GM18519 (cell line): ENCODE data around the gene IRAK3.
A peak's percentile ranks its signal among the peaks of the same experiment; 100 is the strongest.
"Not testable (repeated sequence)": the region's sequence is repeated elsewhere in the genome, so short reads cannot be mapped to it uniquely, and the experiment has no call there.

Experiments used
- ATAC-seq: cut with Tn5 transposase; IDR thresholded peaks from one replicate; pipeline ENCODE4 v1.9.1; 2021; ENCODE audit warnings: mild to moderate bottlenecking, moderate library complexity; ENCODE audit not compliant: unreplicated experiment, low FRiP score

IRAK3 gene

DNA sequence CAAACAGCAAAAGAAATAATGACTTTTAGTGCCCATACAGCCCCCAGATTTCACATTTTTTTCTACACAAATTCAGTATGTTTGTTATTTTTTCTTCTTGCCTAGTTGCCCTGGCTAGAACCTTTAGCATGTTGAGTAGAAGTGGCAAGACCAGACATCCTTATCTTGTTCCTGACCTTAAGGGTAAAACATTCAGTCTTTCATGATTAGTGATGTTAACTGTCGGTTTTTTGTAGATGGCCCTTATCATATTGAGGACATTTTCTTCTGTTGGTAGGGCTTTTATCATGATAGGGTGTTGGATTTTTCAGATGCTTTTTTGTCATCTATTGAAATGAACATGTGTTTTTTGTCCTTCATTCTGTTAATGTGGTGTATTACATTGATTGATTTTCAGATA lies 17.1 kb downstream of the IRAK3 start:
- ATAC-seq: no peak

DNA sequence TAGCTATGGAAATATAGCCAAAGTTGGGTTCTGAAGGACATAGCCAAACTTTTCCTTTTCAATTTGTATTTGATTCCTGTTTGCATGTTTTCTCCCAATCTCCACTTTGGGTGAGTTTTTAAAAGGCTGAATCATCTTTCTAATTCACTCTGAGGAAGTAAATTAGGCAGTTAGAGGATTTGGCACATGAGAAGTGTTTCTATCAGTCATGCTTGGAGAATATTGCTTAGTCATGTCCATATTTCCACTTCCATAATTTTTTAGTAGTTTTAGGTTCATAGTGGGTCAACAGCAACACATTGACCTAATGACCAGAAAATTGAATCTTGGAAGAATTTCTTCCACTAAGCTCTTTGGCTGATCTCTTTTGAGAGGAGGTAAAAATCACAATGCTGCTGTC lies 21.8 kb downstream of the IRAK3 start:
- no peak for ATAC-seq

DNA sequence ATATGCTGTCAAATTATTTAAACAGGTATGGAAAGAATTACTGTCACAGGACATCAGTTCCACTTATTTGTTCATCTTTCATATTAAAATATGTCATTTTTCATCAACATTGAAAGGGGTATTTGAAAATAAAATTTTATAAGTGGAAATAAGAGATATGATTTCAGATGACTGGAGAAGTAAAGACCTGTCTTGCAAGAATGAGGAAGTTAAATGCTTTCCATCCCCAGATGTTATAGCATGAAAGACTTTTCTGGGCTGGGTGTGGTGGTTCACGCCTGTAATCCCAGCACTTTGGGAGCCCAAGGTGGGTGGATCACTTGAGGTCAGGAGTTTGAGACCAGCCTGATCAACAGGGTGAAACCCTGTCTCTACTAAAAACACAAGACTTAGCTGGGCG lies 22.6 kb downstream of the IRAK3 start:
- ATAC-seq: not testable (repeated sequence)

DNA sequence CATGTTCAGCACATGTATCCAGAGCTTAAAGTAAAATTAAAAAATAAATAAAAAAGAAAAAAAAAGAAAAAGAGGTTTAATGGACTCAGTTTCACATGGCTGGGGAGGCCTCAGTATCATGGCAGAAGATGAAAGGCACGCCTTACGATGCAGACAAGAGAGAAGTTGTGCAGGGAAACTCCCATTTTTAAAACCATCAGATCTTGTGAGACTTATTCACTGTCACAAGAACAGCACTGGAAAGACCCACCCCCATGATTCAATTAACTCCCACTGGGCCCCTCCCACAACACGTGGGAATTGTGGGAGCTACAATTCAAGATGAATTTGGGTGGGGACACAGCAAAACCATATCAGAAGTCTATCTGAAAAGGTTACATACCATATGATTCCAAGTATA lies 24.0 kb downstream of the IRAK3 start:
- not testable (repeated sequence) for ATAC-seq

DNA sequence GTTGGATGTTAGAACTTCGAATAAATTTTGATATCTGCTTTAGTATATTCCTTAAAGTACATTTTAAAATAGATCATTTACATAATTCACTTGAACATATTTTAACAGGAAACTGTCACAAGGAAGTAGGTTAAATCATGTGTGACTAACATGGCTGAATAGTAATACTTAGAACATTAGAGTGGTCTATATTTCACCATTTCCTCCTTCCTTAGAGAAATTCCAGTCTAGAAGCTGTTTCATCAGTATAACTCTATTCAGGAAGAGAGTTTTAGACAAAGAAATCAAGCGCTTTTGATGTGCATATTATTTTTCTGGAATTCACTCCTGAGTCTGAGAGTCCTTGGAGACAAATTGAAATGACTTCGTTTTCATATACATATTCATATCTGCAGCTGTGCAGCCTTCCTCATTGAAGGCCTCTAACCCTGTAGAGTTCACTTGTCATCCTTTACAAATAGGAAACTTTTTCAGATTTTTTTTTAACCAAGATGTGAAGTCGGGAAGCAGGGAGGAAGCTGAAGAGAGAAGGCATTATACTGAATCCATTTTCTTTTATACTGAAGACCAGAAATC lies 28.4 kb downstream of the IRAK3 start:
- no peak for ATAC-seq

DNA sequence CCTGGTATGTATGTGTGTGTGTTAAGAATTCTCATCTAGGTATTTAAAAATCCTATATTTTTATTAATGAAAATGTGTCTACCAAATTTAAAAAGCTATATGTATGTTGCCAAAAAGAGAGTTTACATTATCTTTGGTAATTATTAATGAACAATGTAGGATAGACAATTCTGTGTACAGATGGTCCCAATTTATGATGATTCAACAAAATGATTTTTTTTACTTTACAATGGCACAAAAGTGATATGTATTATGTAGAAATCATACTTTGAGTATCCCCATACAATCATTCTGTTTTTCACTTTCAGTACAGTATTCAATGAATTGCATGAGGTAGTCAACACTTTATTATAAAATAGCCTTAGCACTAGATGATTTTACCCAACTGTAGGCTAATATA lies 39.4 kb downstream of the IRAK3 start:
- ATAC-seq: no peak

DNA sequence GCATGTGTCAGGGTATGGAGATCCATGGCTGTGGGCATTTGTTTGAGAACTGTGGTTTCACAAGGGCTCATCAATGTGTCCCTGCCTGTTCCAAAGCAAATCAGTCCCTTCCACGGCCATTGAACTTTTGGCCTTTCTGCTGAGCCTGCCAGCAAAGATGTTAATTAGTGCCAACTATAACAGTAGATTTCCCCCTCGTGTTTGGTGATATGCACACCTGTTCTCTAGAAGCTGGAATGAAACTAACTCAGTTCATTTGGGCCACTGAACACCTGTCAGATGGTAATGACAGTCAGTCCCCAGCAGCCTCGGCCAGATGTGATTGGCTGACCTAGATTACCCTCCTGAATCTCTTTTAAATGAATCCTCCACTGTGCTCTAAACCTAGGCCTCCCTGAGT lies 43.2 kb downstream of the IRAK3 start:
- ATAC-seq: no peak

DNA sequence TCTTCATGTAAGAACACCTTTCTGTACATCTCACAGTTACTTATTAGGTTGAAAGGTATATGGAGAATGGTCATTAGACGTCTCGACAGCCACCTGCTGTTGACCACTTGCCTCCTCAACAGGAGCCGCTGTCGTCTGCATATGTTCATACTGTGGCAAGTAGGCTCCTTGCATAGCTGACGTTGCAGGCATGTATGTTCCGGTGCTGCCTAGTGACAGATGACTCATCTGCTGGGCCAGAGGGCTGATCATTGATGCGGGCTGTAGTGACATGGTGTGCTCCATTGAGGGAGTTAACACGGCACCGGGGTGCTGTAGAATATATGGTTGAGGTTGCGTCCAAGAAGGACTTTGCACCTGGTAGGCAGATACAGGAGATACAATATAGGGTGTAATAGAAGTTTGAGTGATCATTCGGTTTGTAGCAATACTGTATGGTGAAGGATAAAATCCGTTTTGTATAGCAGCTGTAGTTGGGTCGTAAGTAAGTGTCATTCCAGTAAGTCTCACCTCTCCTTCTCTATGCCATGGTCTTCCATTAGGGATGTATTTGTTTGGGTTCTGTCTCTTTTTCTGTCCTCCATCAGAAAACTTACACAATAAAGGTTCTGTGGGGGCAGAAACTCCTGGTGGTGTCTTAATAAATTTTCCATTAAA lies 45.2 kb downstream of the IRAK3 start:
- peak; percentile 86 for ATAC-seq

DNA sequence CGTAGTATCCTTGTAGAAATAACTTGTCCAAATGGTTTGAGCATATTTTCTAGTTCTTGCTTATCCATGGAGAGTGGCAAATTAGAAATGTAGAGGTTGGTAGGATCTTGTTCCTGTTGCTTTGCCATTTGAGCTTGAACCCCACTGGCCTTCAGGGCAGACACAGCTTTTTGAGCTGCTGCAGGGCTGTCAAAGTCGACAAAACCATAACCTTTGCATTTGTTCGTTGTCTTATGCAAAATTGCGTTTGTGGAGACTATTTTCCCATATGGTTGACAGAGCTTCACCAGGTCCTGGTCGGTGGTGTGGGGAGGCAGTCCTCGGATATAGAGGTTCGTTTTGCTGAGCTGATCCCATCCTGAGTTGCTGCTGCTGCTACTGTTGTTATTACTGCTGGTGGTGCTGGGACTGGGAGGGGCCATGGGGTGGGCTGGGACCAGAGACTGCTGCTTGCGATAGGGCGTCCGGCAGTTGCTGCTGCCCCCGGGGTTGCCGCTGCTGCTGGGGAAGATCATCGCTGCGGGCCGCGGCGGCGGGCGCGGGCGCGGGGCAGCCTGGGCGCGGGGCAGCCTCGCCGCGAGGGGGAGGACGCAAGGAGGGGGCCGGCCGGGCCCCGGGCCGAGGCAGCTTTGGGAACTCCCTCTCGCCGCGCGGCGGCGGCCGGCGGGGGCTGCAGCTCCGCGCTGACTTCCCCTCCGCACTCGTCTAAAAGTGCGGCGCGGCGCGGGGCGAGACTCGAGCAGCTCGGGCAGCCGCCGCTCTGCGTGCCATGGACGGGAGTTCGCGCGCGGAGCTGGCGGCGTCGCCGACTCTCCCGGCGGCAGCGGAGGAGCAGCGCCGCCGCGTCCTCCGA lies 46.0 kb downstream of the IRAK3 start:
- peak; percentile 26 for ATAC-seq

DNA sequence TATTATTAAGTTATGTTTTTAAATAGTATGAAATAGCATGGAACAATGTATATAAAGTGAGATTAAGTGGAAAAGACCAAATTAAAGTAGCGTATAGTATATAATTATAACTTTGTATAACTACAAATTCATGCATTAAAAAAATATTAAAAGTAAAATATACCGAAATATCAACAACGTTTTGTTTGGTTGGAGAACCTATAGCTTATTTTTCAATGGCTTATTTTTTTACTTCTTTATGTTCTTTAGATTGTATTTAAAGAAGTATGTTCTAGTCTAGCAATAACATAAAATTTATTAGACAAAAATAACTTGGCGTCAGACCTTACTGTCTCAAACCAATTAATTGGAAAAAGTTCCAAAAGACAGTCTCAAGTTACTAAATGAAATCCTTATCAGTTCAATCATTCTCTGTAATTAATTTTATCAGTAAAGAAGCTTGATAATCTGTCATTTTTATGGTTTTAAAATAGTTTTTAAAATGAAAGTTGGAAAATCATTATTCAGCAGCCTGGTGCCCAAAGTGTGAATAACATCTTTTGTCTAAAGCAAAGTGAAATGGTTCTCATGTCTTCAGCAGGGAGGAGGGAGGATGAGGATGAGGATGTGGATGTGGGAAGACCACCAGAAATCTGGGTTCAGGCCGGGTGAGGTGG lies 46.7 kb downstream of the IRAK3 start:
- no peak for ATAC-seq

DNA sequence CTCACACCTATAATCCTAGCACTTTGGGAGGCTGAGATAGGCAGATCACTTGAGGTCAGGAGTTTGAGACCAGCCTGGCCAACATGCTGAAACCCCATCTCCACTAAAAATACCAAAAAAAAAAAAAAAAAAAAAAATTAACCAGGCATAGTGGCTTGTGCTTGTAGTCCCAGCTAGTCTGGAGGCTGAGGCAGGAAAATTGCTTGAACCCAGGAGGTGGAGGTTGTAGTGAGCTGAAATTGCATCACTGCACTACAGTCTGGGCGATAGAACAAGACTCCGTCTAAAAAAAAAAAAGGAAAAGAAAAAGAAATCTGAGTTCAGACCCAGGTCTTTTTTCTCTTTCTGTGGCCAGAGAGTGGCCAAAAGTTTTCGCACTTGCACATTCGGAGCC lies 47.3 kb downstream of the IRAK3 start:
- not testable (repeated sequence) for ATAC-seq

DNA sequence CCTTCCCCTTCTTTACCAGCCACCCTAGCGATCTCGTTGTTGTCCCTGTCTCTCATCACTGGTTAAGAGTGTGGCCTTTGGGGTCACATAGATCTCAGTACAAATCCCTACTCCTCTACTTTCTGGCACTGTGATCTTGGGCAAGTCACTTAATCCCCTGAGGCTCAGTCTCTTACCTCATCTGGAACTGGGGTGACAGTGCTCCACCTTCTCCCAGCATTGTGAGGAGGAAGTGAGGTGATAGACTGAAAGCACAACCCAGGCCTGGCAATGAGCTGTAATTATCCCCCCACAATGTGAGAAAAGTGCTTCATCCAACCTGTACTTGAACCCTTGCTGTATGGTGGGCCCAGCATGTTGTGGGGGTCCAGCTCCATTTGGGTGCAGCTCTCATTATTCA lies 48.0 kb downstream of the IRAK3 start:
- no peak for ATAC-seq

DNA sequence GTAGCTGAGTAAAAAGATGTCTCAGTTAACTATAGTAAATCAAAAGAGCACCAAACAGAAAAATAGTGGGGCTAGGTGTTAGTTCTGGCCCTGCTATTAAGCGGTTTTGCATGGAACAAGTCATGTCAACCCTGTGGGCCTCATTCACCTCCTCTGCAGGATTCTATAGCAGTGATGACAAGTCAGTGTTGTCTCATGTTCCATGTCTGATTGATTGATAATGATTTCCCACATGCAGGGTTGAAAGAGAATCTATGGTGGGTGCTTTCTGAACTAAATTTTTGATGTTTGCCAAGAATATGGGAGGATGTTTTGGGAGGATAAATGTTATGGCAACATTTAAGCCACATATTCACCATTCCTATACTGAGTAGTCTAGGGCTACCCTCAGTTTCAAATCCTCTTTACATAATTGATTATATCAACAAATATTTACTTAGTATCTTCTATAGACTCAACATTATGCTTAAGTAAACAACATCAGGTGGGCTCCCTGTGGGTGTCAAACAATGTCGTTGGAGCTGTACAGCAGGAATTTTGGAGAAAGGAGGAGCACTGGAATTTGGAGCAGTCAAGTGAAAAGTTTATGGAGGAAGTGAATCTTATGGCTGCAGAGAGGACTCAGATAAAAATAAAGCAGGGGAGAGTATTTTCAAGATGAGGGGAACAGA lies 48.6 kb downstream of the IRAK3 start:
- no peak for ATAC-seq

DNA sequence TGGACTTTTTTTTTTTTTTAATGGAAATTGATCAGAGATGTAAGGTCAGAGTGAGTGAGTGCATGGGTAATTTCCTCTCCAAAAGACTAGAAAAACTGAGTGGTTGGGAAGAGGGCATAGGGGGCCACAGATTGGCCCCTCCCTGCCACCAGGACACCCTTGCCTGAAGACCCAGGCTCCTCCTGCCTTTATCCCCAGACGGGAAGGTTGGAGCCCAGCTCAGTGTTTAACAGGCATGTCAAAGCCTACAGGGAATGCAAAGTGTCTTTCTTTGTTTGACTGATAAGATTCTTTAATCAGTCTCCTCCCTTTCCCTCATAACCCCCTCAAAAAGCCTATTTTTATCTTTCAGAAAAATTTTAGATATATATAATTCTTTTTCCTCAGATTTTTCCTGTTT lies 50.3 kb downstream of the IRAK3 start:
- no peak for ATAC-seq

DNA sequence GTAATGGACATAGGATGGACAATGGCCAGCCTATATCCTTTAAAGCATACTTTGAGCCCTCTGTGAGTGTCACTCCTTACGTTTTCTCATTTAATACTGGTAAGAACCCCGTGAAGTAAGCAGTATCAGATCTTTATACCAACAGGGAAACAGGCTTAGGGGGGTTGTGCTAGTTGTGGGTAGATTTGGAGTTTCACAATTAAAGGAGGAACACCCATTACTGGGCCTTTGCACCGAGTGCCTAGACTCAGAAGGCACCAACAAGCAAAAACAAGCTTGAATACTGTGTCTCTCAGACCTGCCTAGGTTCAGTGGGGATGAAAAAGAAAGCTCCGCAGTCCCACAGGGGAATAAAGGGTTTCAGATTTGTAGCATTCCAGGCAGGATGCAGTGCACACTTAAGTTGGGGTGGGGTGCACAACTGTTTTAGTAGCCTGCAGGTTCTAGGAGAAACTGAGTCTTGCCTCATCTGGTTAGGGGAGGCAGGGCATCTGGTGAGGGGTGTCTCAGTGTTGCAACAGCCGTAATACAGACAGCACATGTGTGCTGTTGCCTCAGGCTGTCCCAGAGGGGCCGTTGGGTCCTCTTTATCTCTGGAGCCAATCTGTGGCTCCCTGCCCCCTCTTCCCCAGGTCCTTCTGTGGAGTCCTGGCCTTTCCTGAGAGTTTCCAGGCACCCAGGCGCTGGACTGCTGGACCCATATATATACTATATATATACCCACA lies 51.2 kb downstream of the IRAK3 start:
- ATAC-seq: no peak

DNA sequence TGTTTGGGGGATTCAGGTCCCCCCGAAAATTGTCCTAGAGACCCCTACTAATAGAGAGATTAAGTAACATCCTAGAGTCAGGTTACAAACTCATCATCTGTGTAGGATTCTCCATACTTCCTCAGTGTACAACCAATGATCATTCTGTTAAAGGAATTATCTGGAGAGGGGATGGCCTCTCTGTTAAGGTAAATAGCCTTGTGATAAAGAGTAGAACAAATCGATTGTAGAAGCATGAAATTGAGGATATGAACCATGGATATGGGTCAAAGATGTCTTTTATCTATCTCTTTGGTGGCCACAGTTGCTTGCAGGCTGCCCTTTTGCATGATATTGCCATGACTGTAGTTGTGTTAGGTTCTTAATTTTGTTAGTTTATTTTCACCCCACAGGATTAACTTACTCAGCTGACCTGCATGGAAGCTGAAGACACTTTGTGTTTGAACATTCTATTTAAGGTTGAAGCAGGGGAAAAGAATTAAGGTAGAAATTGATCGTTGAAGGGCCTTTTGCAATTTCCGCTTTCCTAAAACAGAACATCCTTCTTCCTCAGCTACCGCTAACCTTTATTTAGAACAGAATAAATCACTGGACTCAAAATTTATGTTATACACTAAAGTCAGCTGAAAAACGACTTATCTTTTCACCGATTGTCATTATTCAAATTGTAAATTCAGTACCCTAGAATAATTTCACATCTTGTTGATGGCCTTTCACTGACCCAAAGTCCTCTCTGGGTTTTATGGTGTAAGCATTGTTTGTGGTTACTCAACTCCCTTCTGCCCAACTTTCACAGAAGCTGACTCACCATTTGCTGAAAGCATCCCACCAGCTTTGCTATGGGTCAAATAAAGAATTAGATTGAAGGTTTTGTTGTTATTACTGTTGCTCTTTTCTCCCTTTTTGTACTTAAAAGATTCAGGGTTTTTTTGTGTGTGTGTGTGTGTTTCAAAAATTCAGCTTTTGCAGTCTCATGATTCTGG lies 52.3 kb downstream of the IRAK3 start:
- ATAC-seq: no peak

DNA sequence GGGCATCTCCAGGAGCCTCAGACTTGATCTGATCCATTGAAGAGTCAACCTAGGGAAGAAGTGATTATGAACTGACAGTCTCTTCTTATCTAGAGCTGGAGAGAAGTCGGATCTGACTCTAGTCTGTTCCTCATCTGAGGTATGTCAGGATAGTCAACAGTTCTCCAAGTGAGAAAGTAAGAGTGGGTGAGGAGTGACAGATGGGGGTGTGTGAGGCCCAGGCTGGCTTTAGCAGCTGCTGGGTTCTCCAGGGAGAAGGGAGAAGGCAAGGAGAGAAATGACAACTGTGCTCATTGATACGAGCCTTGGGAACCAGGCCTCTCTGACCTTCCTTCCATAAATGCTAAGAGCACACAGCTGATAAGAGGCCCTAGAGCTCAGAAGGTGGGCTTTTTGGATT lies 53.3 kb downstream of the IRAK3 start:
- no peak for ATAC-seq

DNA sequence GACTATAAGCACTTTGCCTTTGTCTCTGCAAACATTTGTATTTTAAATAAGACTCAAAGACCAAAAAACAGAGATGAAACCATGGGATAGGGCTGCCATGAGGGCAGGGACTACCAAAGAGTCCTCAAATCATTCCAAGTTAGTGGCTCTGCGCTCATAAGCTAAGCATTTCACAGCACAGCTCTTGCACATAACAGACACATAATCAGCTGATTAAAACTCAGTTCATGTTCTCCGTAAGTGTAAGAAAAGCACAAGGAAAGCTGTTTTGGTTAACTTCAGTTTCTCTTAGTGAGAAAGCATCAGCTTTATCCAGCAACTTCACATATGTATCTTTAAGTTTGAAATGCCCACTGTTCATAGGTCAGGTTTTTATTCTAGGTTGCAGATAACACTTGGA lies 54.9 kb downstream of the IRAK3 start:
- no peak for ATAC-seq

DNA sequence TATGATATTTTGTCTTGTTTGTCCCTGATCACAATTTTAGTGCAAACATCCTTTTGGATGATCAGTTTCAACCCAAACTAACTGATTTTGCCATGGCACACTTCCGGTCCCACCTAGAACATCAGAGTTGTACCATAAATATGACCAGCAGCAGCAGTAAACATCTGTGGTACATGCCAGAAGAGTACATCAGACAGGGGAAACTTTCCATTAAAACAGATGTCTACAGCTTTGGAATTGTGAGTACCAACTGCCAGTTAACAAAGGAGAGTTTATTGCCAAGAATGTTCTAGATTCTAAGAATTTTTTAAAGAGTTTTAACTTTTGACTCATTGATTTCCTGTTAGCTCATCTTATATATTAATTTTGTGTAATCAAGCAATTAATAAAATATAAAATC lies 55.4 kb downstream of the IRAK3 start:
- no peak for ATAC-seq
